HG02759 (cell line): ENCODE measurements around the gene ADTRP.
"Not testable (repeated sequence)": the region's sequence is repeated elsewhere in the genome, so short reads cannot be mapped to it uniquely, and the experiment has no call there.

ENCODE experiments used
- ATAC-seq: cut with Tn5 transposase; IDR thresholded peaks from one replicate; pipeline ENCODE4 v1.9.1; 2021; ENCODE audit warnings: mild to moderate bottlenecking, moderate library complexity; ENCODE audit not compliant: unreplicated experiment

The ADTRP gene

DNA sequence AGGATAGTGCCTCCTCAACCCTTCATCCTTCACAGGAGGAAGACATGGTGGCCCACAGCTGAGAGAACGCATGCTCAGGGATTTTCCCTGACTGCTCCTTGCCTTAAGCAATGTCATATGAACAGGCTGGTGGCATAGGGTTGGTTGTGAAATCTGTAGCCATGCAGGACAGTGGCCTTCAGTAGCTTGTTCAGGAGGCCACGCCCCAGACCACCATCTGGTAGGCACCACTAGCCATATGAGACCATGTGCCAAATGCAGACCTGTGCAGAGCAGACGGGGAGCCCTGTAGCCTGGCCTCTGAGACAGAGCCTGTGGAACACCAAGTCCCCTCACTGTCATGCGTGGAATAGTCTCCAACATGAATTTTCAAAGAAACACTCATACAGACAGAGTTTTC lies 76.5 kb downstream of the ADTRP start:
- ATAC-seq, result no peak

DNA sequence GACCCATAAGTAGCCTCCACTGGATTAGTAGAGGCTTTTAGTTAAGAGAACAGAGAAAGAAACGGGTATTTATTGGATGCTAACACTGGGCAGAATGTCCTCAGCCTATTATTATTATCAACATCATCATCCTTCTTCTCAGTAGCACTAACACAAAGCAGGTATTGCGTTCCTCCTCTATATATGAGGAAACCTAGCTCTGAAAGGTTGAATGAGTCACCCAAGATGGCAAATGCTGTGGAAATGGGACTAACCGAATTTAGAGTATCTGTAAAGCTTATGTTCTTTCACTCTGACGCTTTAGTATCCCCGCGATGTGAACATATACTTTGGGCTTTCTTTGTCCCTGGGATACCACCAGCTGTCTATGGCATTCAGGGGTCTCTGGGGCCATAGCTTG lies 77.0 kb downstream of the ADTRP start:
- no peak for ATAC-seq

DNA sequence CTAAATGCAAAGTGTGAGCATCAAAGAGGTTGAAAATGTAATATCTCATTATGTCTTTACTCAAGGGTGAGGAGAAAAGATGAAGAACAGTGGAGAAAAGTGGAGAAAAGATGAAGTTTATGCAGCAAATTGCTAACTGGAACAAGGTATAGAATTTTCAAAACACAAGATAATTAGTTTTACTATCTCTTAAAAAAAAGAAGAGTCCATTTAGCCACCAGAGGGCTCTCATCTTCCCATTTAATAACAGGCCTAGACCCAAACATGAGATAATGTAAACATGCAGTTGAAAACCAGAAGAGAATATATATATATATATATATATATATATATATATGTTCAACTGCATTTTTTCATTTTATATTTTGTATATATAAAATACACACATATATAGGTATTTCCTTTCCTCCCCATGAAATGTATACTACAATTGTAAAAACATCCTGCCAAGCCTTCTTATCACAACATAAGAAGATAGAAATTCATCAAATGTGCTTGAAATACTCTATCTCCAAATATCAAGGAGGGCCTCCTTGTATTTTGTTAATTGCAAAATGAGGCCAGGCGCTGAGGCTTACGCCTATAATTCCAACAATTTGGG lies 78.4 kb downstream of the ADTRP start:
- ATAC-seq, result no peak

DNA sequence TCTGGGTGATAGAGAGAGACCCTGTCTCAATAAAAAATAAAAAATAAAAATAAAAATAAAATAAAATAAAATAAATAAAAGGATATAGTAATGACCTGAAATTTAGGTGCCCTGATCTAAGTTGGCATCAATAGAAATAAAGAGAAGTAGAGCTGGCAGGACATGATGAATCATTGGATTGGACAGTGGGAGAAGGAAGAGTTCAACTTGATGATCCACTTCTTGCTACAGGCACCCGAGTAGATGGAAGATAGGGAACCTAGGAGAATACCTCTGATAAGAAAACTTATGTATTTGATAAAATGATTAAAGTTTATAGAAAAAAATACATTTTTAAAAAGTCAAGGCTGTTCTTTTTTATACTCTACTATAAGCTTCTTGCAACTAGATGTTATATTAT lies 79.0 kb downstream of the ADTRP start:
- no peak for ATAC-seq

DNA sequence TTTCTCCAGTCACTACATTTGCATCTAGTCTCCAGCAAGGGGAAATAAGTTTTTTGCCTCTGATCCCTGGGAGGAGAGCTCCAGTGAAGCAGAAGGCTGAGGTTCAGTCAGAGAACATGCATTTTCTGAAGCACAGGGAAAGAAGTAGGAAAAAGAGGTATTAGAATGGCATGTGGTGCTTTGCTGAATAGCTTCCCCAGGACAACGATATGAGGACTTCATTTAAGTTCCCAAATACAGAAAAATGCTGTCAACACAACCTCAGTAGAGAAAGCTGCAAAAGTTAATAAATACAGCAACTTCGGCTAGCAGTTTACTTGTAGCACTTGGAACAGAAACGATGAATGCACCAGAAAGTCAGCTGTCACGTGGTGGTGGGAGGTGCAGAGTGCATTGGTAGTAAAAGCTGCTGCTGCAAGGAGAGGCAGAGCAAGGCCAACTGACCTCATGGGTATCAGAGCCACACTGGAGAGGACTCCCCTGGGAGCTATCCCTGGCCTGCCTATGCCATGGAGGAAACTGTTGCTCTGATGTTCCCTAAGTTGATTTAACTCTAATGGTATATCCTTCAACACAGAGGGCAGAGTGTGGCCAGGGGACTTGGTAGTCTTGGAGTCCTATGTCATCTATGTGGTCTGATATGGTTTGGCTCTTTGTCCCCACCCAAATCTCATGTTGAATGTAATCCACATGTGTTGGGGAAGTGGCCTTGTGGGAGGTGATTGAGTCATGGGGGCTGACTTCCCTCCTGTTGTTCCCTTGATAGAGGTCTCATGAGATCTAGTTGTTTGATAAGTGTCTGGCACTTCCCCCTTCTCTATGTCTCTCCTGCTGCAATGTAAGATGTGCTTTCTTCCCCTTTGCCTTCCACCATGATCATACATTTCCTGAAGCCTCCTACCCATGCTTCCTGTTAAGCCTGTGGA lies 85.9 kb downstream of the ADTRP start:
- no peak for ATAC-seq

DNA sequence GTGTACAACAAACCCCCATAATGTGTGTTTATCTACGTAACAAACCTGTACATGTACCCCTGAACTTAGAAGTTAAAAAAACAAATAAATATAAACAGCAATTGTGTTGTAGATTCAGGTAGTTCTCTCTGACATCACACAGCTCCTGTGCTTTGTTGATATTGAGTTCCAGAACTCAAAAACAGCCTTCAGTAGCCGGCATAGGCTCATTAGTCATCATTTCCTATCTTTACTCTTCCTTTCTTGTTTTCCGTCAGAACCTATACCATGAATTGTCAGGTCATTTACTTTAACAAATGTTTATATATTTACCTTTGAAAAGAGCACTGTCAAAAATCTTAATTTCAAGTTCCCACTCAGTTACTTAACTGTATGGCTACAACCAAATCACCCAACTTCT lies 88.8 kb downstream of the ADTRP start:
- ATAC-seq, result no peak

DNA sequence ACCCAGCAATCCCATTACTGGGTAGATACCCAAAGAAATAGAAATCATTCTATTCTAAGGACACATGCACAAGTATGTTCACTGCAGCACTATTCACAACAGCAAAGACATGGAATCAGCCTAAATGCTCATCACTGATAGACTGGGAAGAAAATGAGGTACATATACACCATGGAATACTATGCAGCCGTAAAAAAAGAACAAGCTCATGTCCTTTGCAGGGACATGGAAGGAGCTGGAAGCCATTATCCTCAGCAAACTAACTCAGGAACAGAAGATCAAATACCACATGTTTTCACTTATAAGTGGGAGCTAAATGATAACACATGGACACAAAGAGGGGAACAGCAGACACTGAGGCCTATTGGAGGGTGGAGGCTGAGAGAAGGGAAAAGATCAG lies 89.2 kb downstream of the ADTRP start:
- not testable (repeated sequence) for ATAC-seq

DNA sequence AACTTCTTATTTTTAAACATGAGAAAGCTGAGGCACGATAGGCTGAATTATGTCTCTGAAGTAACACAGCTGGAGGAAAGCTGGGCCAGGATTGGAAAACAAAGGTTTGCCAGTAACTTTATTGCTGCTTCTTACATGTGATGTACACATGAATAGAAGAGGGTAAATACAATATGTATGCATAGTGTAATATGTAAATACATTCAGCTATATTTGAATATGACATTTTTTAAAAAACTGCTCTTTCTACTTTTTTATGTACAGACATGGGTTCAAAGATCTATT lies 90.2 kb downstream of the ADTRP start:
- no peak for ATAC-seq

DNA sequence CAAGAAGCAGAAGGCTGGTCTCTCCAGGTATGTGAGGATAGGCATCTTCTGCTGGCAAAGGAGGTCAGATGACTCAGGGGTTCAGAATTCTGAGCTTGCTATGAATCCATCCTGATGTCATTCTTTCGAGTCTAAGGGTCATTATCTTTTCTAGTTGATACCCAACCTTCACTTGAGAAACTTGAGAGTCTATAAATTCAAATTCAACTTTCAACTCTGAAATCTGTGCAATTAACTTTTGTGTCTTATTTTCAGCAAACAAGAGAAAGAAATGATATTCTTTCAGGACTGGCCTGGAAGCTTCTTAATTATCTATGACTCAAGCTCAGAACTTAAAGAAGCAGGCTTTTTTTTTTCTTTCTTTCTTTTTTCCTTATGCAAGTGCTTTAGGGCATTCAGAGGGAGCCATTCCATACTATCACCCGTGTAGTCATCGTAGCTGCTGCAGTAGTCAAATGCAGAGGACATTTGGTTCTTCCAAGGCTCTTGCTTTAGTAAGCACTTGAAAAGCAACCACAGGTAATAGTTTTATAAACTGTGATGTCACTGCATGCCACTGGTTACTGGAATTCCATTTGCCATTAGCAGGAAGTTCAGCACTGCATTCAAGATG lies 93.0 kb downstream of the ADTRP start:
- no peak for ATAC-seq

DNA sequence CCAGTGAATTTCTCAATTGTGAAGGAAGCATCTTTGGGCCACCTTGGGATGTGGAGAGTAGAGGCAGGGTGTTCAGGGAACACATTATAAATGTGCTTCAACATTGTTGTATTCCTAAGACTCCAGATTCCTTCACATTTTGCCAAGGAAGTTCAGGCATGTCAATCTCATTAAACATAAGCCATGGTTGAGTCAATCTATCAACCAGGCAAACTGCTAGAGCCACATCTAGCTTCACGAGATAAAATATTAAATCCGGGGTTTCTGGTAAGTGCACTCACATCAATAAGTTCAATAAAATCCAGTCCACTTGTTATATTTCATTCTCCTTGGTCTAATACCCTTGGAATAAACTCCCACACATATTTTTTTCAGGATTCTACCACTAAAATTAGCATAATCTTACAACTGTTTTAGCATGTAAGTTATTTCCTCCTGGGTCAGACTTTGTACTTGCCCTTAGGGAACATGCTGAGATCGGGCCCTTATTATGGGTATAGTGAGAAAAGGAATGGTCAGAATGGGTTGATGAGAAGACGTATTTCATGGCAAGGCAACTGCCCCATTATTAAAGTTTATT lies 93.6 kb downstream of the ADTRP start:
- no peak for ATAC-seq

DNA sequence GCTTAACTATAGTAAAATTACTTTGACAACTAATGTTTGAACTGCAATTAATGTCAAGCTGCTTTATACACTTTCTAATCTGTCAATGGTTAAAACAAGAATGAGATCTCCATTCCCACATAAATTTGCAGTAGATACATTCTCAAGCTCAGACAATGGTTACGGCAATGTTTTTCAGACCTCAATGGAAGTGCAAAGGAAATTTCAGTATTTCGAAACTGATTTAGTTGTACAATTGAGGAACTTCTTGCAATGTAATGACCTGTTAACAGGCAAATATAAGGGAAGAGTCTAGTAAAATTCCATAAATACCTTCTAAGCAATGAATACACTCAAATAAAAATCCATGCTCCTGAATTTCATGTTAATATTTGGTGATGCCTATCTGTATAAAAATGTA lies 94.7 kb downstream of the ADTRP start:
- ATAC-seq, result no peak

DNA sequence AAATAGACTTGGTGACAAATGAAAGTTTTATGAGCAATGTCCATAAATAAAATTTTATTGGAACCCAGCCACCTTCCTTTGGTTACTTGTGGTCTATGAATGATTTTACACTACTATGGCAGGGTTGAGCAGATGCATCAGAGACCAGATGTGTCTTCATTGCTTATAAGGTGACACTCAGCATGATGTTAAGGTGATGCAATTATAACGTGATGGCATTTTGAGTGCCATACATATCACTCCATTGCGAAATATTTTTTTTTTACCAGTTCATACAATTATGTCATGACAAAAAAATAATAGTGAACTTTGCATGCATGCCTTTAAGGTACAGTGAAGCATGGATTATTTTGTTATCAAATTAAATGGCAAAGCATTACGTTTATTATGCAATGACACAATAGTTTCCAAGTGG lies 96.0 kb downstream of the ADTRP start:
- no peak for ATAC-seq

DNA sequence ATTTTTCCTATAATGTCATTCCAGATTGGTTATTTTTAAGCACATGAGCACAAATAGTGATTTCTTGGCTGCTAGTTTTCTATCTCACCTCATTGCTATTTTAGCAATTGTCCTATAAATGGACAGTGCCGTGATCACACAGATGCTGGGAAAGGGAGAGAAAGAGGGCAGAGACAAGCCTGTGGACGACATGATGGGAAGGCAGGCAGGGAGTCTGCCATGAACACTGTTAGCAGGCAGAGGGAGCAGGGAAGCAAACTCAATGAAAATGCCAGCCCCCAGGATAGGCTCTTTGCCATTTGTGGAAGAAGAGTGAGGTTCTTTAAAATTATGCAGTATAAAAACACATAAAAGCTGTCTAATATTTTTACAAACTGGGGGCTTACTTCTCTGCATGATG lies 96.8 kb downstream of the ADTRP start:
- ATAC-seq, result no peak

DNA sequence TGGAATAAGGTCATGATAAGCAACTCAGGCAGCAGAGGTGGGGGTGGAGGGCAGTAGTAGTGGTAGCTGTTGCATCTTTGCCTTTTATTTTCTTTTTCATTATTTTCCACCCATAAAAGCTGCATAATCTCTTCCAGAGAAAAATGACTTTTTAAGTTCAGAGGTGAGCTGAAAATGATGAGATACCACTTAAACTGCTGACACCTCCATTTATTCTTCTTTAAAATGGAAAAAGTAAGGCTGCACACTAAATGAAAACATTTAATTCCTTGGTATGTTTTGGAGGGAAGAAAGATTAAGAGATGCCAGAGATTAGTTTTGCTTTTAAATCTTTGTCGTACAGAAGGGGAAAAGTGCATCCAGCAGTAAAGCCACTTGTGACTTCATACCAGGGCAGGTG lies 97.2 kb downstream of the ADTRP start:
- ATAC-seq, result no peak

DNA sequence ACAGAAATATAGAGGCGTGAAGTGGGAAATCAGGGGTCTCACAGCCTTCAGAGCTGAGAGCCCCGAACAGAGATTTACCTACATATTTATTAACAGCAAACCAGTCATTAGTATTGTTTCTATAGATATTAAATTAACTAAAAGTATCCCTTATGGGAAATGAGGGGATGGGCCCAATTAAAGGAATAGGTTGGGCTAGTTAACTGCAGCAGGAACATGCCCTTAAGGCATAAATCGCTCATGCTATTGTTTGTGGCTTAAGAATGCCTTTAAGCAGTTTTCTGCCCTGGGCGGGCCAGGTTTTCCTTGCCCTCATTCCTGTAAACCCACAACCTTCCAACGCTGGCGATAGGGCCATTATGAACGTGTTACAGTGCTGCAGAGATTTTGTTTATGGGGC lies 98.1 kb downstream of the ADTRP start:
- not testable (repeated sequence) for ATAC-seq

DNA sequence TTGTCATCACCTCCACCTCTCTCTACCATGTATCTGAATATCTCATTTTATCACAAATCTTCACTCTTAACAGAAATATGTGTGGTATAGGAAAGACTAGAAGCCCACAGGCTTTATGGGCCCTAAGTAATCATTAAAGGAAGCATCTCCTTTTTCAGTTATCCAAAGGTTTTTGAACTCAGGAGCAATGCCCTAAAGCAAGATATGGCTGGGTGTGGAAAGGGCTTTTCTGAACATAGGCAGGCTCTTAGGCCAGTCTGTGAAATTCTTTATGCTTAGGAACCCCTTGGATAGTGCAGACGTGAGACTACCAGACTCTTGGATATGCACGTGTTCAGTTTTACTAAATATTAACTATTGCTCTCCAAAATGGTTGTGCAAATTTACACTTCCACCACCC lies 99.5 kb downstream of the ADTRP start:
- ATAC-seq, result no peak

DNA sequence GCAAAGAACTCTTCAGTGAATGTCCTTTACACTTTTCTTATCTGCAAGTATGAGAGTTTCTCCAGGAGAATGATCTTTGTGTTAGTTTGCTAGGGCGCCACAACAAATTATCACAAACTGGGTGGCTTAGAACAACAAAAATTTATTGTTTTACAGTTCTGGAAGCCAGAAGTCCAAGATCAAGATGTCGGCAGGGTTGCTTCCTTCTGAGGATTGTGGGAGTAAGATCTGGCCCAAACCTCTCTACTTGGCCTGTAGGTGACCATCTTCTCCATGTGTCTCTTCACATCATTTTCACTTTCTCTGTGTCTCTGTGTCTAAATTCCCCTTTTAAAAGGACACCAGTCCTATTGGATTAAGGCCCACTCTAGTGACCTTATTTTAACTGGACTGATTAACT lies 103.0 kb downstream of the ADTRP start:
- ATAC-seq, result no peak

DNA sequence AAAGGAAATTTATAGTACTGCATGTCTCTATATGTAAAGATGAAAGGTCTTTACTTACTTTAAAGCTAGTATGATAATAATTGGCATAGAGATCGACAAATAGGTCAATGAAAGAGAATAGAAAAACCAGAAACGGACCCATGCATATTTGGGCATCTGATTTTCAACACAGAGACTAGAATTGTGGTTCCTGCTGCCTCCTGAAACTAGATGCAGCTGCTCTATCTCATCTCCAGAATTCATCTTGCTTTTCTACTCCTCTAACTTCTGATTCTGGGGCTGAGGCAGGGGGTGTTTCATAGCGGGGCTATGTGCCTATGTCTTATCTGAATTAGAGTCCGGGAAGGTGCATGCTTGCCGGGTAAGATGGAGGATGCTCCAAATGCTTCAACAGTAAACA lies 105.9 kb downstream of the ADTRP start:
- no peak for ATAC-seq

DNA sequence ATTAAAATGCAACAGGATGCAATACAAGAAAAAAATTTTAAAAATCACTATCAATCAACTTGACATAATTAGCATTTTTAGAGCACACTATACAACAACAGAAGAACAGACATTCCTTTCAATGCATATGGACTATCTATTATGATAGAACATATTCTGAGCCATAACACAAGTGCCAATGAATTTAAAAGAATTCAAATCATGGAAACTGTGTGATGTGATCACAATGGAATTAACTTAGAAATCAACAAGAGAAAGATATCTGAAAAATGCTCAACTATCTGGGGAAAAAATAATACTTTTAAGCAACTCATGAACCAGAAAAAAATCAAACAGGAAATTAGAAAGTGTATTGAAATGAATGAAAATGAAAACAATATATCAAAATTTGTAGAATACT lies 106.3 kb downstream of the ADTRP start:
- ATAC-seq, result no peak

DNA sequence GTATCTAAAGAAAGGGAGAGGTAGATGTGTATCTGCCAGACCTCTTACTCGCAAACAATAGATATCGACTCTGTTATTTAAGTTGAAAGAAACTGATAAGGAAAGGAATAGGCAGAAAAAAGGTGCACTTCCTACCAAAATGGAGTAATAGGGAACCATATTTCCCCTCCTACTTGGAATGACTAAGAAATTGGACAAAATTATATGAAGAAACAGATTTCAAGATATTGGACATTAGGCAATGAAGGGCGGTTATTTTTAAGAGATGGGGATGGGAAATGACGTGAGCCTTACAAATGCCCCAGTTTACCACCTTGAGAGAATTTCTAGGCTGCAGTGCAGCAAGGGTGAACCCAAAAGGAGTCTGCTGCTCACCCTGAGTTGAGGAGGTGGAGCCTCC lies 108.9 kb downstream of the ADTRP start:
- no peak for ATAC-seq

DNA sequence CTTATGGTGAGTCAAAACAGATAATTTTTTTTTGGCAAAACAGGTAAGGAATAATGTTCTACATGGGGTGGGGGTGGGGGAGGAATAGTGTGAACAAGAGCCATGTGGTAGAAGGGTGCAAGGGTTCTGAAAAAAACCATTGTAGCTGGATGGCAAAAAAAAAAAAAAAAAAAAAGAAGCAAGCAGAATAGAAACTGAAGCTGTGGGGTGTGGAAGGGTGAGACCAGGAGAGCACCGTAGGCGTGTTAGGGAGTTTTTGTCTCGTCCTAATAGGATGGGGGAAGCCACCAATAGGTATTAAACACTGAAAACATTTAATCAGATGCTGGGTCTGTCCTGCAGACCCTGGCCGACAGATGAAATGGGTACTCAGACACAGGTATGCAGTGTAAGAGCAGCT lies 110.1 kb downstream of the ADTRP start:
- no peak for ATAC-seq

DNA sequence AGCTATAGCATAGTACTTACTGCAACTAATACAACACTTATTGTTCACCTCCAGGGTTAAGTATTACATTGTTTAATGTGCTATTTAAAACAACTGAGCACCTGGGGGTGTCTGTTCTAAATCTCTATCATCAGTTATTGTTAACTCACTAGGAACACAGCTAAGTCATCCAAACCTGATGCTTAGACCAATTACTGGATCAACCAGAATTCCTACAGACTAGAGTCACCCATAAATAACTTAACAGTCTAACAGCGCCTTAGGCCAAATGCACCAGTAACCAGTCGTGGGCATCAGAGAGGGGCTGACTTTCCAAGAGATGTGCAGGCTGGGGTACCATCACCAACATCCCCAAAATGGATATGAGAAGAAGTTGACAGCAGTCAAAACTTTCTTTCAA lies 110.7 kb downstream of the ADTRP start:
- ATAC-seq, result no peak
